ENCODE results near the gene SHISA6.

Gene SHISA6

GRCh38 chr17:11486868-11487310 is 245.9 kb downstream of the SHISA6 start:
- Histone ChIP-seq H3K79me2 (ENCODE audit: control insufficient read depth, insufficient read depth, low read length, poor library complexity) (no peaks in the 10 kb centered on the region), H2BK120ac (ENCODE audit: insufficient read depth, low read length, poor library complexity) (no peak overlapping the region), H2BK12ac (ENCODE audit: low read length) (no peak overlapping the region), H3K18ac (ENCODE audit: low read length) (no peak overlapping the region), H3K4me1 (ENCODE audit: control insufficient read depth in 1 of 2, insufficient read depth in 2 of 2, low read length in 2 of 2) (peaks cover 0 to 3% of the 10 kb centered on the region in 2 experiments), H3K79me1 (ENCODE audit: low read length) (no peaks in the 10 kb centered on the region), H3K4ac (ENCODE audit: low read depth, low read length) (no peak overlapping the region), H3K36me3 (ENCODE audit: control insufficient read depth in 1 of 2, insufficient read depth in 2 of 2, low read length in 2 of 2) (no peaks in the 10 kb centered on the region), H3K9me3 (ENCODE audit: insufficient read depth, low read depth, low read length) (no peaks in the 10 kb centered on the region), H3K9ac (ENCODE audit: low read length) (no peak overlapping the region), H3K27ac (ENCODE audit: low read depth, low read length) (no peak overlapping the region), H4K8ac (ENCODE audit: low read depth, low read length) (no peak overlapping the region), H2AFZ (ENCODE audit: insufficient read depth, low read length, poor library complexity) (no peak overlapping the region), H4K91ac (ENCODE audit: low read depth, low read length) (no peak overlapping the region), H3K27me3 (ENCODE audit: insufficient read depth, low read length) (no peaks in the 10 kb centered on the region), H2AK5ac (ENCODE audit: low read length) (no peak overlapping the region), H2BK5ac (ENCODE audit: low read depth, low read length, poor library complexity) (no peak overlapping the region), H3K14ac (ENCODE audit: low read length) (no peak overlapping the region), H3K4me2 (ENCODE audit: low read length) (no peak overlapping the region), H3K4me3 (ENCODE audit: low read depth, low read length) (no peak overlapping the region), H4K12ac (ENCODE audit: low read depth, low read length) (no peak overlapping the region), H3K23ac (ENCODE audit: low read length) (no peak overlapping the region)
- DNase-seq = no peak
- no CpG with 5 or more reads among the region's 9 CpGs for WGBS (ENCODE audit: extremely low coverage, insufficient coverage, insufficient read length)

DNA sequence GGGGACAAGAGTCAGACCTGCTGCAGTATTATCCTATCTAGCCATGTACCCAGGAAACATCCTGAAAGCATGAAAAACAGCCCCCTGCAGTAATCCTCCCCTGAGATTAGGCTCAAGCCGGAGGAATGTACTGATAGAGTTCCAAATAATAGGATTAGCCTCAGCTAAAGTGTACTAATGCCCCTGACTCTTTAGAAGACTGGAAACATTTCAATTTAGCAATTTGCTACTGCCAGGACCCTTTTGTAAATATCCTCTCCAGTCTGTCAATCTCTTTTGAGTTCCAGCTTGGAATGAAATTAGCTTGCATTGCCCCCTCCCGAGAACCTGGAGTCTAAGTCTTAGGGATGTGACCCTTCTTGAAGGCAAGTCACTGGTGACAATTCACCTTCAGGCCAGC is 246.5 kb downstream of the SHISA6 start:
- Histone ChIP-seq H3K79me2 (ENCODE audit: control insufficient read depth, insufficient read depth, low read length, poor library complexity) (no peaks in the 10 kb centered on the region), H4K12ac (ENCODE audit: low read depth, low read length) (no peak overlapping the region), H3K79me1 (ENCODE audit: low read length) (no peaks in the 10 kb centered on the region), H3K27me3 (ENCODE audit: insufficient read depth, low read length) (no peaks in the 10 kb centered on the region), H2AFZ (ENCODE audit: insufficient read depth, low read length, poor library complexity) (no peak overlapping the region), H3K36me3 (ENCODE audit: control insufficient read depth in 1 of 2, insufficient read depth in 2 of 2, low read length in 2 of 2) (no peaks in the 10 kb centered on the region), H2BK5ac (ENCODE audit: low read depth, low read length, poor library complexity) (no peak overlapping the region), H3K14ac (ENCODE audit: low read length) (no peak overlapping the region), H2AK5ac (ENCODE audit: low read length) (no peak overlapping the region), H2BK12ac (ENCODE audit: low read length) (no peak overlapping the region), H3K27ac (ENCODE audit: low read depth, low read length) (no peak overlapping the region), H3K4me3 (ENCODE audit: low read depth, low read length) (no peak overlapping the region), H4K91ac (ENCODE audit: low read depth, low read length) (no peak overlapping the region), H2BK120ac (ENCODE audit: insufficient read depth, low read length, poor library complexity) (no peak overlapping the region), H3K4me2 (ENCODE audit: low read length) (no peak overlapping the region), H4K8ac (ENCODE audit: low read depth, low read length) (no peak overlapping the region), H3K9me3 (ENCODE audit: insufficient read depth, low read depth, low read length) (no peaks in the 10 kb centered on the region), H3K4me1 (ENCODE audit: control insufficient read depth in 1 of 2, insufficient read depth in 2 of 2, low read length in 2 of 2) (peaks cover 0 to 3% of the 10 kb centered on the region in 2 experiments), H3K18ac (ENCODE audit: low read length) (no peak overlapping the region), H3K4ac (ENCODE audit: low read depth, low read length) (no peak overlapping the region), H3K9ac (ENCODE audit: low read length) (no peak overlapping the region), H3K23ac (ENCODE audit: low read length) (no peak overlapping the region)
- no peak for DNase-seq
- WGBS (ENCODE audit: extremely low coverage, insufficient coverage, insufficient read length) = no CpG with 5 or more reads among the region's 2 CpGs

DNA sequence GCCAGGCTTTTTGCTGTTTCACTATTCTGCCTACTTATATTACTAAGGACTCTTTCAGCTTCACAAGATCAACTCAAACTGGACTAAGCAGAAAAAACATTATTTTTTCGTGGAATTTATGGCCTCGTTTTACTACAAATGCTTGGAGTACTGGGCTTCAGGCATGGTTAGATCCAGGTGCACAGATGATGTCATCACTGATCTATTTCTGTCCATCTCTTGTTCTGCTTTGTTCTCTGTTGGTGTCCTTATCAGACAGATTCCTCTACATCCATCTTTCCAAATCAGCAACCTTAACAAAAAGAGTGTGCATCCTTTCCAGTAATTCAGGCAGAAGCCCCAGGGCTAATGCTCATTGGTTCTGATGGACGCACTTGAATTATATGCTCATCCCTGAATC is 247.4 kb downstream of the SHISA6 start:
- H3K4me1 ChIP-seq (ENCODE audit: control insufficient read depth in 1 of 2, insufficient read depth in 2 of 2, low read length in 2 of 2) = peaks cover 0 to 3% of the 10 kb centered on the region in 2 experiments
- H3K18ac ChIP-seq (ENCODE audit: low read length) = no peak overlapping the region
- H2BK12ac ChIP-seq (ENCODE audit: low read length) = no peak overlapping the region
- H3K27ac ChIP-seq (ENCODE audit: low read depth, low read length) = no peak overlapping the region
- H2AK5ac ChIP-seq (ENCODE audit: low read length) = no peak overlapping the region
- H3K4me2 ChIP-seq (ENCODE audit: low read length) = no peak overlapping the region
- H2AFZ ChIP-seq (ENCODE audit: insufficient read depth, low read length, poor library complexity) = no peak overlapping the region
- no peaks in the 10 kb centered on the region for H3K79me2 ChIP-seq (ENCODE audit: control insufficient read depth, insufficient read depth, low read length, poor library complexity)
- no peak for DNase-seq
- H3K36me3 ChIP-seq (ENCODE audit: control insufficient read depth in 1 of 2, insufficient read depth in 2 of 2, low read length in 2 of 2) = no peaks in the 10 kb centered on the region
- no peak overlapping the region for H2BK5ac ChIP-seq (ENCODE audit: low read depth, low read length, poor library complexity)
- no peak overlapping the region for H3K4me3 ChIP-seq (ENCODE audit: low read depth, low read length)
- H3K14ac ChIP-seq (ENCODE audit: low read length) = no peak overlapping the region
- no peak overlapping the region for H3K23ac ChIP-seq (ENCODE audit: low read length)
- no peak overlapping the region for H3K4ac ChIP-seq (ENCODE audit: low read depth, low read length)
- H2BK120ac ChIP-seq (ENCODE audit: insufficient read depth, low read length, poor library complexity) = no peak overlapping the region
- no peak overlapping the region for H4K8ac ChIP-seq (ENCODE audit: low read depth, low read length)
- no peaks in the 10 kb centered on the region for H3K27me3 ChIP-seq (ENCODE audit: insufficient read depth, low read length)
- no peaks in the 10 kb centered on the region for H3K79me1 ChIP-seq (ENCODE audit: low read length)
- no peak overlapping the region for H4K12ac ChIP-seq (ENCODE audit: low read depth, low read length)
- WGBS (ENCODE audit: extremely low coverage, insufficient coverage, insufficient read length) = no CpG with 5 or more reads among the region's 3 CpGs
- H3K9me3 ChIP-seq (ENCODE audit: insufficient read depth, low read depth, low read length) = no peaks in the 10 kb centered on the region
- no peak overlapping the region for H4K91ac ChIP-seq (ENCODE audit: low read depth, low read length)
- H3K9ac ChIP-seq (ENCODE audit: low read length) = no peak overlapping the region

GRCh38 chr17:11490171-11490755 is 249.2 kb downstream of the SHISA6 start:
- H4K91ac ChIP-seq (ENCODE audit: low read depth, low read length) = no peak overlapping the region
- WGBS (ENCODE audit: extremely low coverage, insufficient coverage, insufficient read length) = no CpG with 5 or more reads among the region's 14 CpGs
- H3K27ac ChIP-seq (ENCODE audit: low read depth, low read length) = no peak overlapping the region
- H3K14ac ChIP-seq (ENCODE audit: low read length) = no peak overlapping the region
- no peak overlapping the region for H3K4ac ChIP-seq (ENCODE audit: low read depth, low read length)
- no peak overlapping the region for H2AK5ac ChIP-seq (ENCODE audit: low read length)
- no peak overlapping the region for H3K18ac ChIP-seq (ENCODE audit: low read length)
- no peak overlapping the region for H2BK120ac ChIP-seq (ENCODE audit: insufficient read depth, low read length, poor library complexity)
- no peaks in the 10 kb centered on the region for H3K36me3 ChIP-seq (ENCODE audit: control insufficient read depth in 1 of 2, insufficient read depth in 2 of 2, low read length in 2 of 2)
- no peak overlapping the region for H4K8ac ChIP-seq (ENCODE audit: low read depth, low read length)
- no peak overlapping the region for H3K4me2 ChIP-seq (ENCODE audit: low read length)
- H3K9me3 ChIP-seq (ENCODE audit: insufficient read depth, low read depth, low read length) = no peaks in the 10 kb centered on the region
- no peak overlapping the region for H2BK5ac ChIP-seq (ENCODE audit: low read depth, low read length, poor library complexity)
- DNase-seq = no peak
- H3K27me3 ChIP-seq (ENCODE audit: insufficient read depth, low read length) = no peaks in the 10 kb centered on the region
- H3K79me2 ChIP-seq (ENCODE audit: control insufficient read depth, insufficient read depth, low read length, poor library complexity) = no peaks in the 10 kb centered on the region
- H3K79me1 ChIP-seq (ENCODE audit: low read length) = no peaks in the 10 kb centered on the region
- no peak overlapping the region for H3K23ac ChIP-seq (ENCODE audit: low read length)
- peaks cover 0 to 2% of the 10 kb centered on the region in 2 experiments for H3K4me1 ChIP-seq (ENCODE audit: control insufficient read depth in 1 of 2, insufficient read depth in 2 of 2, low read length in 2 of 2)
- H3K9ac ChIP-seq (ENCODE audit: low read length) = no peak overlapping the region
- no peak overlapping the region for H3K4me3 ChIP-seq (ENCODE audit: low read depth, low read length)
- no peak overlapping the region for H4K12ac ChIP-seq (ENCODE audit: low read depth, low read length)
- H2AFZ ChIP-seq (ENCODE audit: insufficient read depth, low read length, poor library complexity) = no peak overlapping the region
- H2BK12ac ChIP-seq (ENCODE audit: low read length) = no peak overlapping the region

Measured in trophoblast cell (in vitro differentiated cells and primary cell).